ENCODE measurements around the gene SPACDR. TPM values are rescaled to one million over a fixed set of nuclear protein-coding genes. Genes with fewer than 3 reads are reported as not detected.

SPACDR gene
- total and polyA plus RNA-seq, 9 of the 15 experiments (the other 6 are each of a cell fraction or from before 2014, with no cell fraction given), result 0.07 to 0.55 (median 0.14) TPM; not detected in 1

DNA sequence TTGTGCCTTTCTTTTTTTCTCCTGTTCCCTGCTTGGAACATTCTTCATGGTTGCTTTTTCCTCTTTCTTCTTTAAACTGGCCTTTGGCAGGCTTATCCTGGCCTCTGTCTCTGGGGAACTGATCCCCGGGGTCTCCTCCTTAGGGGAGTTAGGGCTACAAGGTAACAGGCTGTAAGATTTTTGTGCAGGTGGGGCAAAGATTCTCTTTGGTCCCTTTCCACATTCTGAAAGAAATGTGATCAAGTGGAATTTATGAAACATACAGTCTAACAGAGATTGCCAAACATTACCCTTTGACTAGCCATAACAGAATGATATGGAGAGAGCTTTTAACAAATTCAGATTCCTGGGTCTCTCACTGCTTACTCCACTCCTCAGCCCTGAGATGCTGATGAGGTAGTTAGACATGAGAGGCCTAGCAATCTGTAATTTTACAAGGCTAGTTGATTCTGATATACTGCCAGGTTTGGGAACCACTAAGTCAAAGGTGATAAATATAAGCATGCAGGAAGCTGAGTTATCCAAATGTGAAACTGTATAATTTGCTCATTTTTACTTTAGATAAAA is 44.3 kb downstream of the SPACDR start:
- Histone ChIP-seq H3K9ac (ENCODE audit: insufficient read depth in 1 of 2, low read depth in 2 of 2, low read length in 2 of 2) (no peak overlapping the region), H3K27ac (ENCODE audit: extremely low read depth, low read depth, low read length) (no peak overlapping the region), H4K20me1 (replicated peaks; ENCODE audit: control insufficient read depth, insufficient read depth, low read length) (no peaks in the 10 kb centered on the region), H3K36me3 (ENCODE audit: control insufficient read depth, insufficient read depth, low read length) (no peaks in the 10 kb centered on the region), H3K4me3 (no peak overlapping the region), H3K4me2 (ENCODE audit: insufficient read depth, low read length) (no peak overlapping the region), H3K4me1 (replicated peaks in 1 of 2; ENCODE audit: control insufficient read depth in 2 of 2, insufficient read depth in 2 of 2, low read length in 2 of 2) (no peaks in the 10 kb centered on the region), H2AFZ (ENCODE audit: low read depth, low read length) (no peak overlapping the region), H3K9me3 (replicated peaks; ENCODE audit: control insufficient read depth, insufficient read depth, low read depth, low read length) (no peaks in the 10 kb centered on the region), H3K9me1 (ENCODE audit: control insufficient read depth, insufficient read depth, low read length) (no peaks in the 10 kb centered on the region), H3K79me2 (ENCODE audit: control insufficient read depth, insufficient read depth, low read length) (no peaks in the 10 kb centered on the region), H3K27me3 (ENCODE audit: control insufficient read depth in 2 of 2, insufficient read depth in 2 of 2, low read length in 2 of 2) (no peaks in the 10 kb centered on the region)
- in situ Hi-C loops (cut with MboI) (no loop called here), intact Hi-C loops (cut with micrococcal nuclease) (no loop called here)
- FAIRE-seq (no peak), ATAC-seq (peak; percentile 31; the same call in 1 of the 3 replicates), DNase-seq (ENCODE audit: extremely low read depth in 1 of 4, low spot score in 3 of 4) (no peak)
- no TSS peak for BruUV-seq (replicated peaks)
- 38% methylated on average over 1 of the region's 1 CpG for WGBS (ENCODE audit: insufficient coverage, low coverage, missing lambda C conversion rate)
- ChIA-PET CTCF (ENCODE audit: low intra/inter-chr PET ratio) (no interaction called here), POLR2A (interaction anchor here (3.5 kb wide), 1 partner anchor 9 kb away, joined by 25 read pairs; the partner anchor contains the start of genes MEPCE and ZCWPW1)
- TF ChIP-seq CBFA2T3 (IDR thresholded peaks at IDR 0.05) (peak; percentile 63), KLF6 (CRISPR knock-in tag; IDR thresholded peaks at IDR 0.05; ENCODE audit: borderline replicate concordance) (no peak), ZNF764 (CRISPR knock-in tag; IDR thresholded peaks at IDR 0.05; ENCODE audit: low read depth) (no peak)
- TF ChIP-seq, protein P1, sequence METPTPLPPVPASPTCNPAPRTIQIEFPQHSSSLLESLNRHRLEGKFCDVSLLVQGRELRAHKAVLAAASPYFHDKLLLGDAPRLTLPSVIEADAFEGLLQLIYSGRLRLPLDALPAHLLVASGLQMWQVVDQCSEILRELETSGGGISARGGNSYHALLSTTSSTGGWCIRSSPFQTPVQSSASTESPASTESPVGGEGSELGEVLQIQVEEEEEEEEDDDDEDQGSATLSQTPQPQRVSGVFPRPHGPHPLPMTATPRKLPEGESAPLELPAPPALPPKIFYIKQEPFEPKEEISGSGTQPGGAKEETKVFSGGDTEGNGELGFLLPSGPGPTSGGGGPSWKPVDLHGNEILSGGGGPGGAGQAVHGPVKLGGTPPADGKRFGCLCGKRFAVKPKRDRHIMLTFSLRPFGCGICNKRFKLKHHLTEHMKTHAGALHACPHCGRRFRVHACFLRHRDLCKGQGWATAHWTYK (CRISPR knock-in tag; IDR thresholded peaks at IDR 0.05), result no peak

Data from K562 (cell line).